NCI-H774 (cell line): ENCODE data around the gene ASCC3.

ENCODE experiments used
- DNase-seq: peaks from one replicate; lab custom pipeline; 2025; lab: John Stamatoyannopoulos, UW

ASCC3 gene

GRCh38 chr6:100464903-100465700 is 416.0 kb downstream of the ASCC3 start, which contains the start of gene SIM1:
TSS of gene SIM1 (minus strand) at chr6:100464921. CDS start at chr6:100463468, 1,453 bp downstream.
- peak; percentile 99 for DNase-seq

GRCh38 chr6:100464162-100464851 is 416.8 kb downstream of the ASCC3 start:
- DNase-seq: no peak

GRCh38 chr6:100463630-100464161 is 417.4 kb downstream of the ASCC3 start:
- DNase-seq: no peak

DNA sequence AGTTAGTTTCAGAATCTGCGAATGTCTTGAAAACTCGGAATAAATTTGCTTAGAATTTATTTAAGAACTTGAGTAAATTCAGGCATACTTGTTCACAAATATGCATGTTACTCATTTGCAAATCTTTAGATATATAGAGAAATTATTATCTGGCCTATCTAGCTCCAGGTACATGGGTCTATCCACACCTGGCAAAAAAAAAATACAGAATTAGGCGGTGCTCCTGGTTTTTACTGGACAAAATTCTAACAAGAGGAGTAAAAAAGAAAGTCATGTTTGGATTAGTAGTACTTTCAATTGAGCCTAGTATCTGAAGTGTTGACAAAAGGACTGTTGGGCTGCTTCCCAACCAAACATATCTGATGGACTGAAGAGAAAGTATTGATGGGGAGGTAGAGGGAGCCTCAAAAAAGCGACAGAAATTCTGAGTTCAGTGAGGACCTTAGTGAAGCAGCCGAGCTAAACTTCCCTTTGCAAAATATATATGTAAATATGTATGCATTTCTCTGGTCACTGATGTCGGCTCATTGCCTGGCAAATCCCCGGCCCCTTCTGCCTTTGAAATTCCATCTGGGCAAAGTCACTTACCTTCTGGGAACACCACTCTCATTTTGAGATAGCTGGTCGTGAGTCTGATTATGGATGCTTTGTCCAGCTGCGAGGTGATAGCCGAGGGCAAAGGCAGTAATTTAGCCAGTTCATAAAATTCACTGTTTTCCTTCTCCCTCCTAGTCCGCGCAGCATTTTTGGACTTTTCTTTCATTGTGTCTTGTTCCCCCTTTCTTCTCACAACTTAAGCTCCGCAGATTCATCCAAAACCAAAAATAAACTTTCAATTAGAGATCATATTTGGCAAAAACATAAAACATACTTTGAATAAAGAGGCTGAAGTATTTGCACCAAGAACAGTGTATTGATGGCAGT is 418.2 kb downstream of the ASCC3 start:
- peak; percentile 81 for DNase-seq

DNA sequence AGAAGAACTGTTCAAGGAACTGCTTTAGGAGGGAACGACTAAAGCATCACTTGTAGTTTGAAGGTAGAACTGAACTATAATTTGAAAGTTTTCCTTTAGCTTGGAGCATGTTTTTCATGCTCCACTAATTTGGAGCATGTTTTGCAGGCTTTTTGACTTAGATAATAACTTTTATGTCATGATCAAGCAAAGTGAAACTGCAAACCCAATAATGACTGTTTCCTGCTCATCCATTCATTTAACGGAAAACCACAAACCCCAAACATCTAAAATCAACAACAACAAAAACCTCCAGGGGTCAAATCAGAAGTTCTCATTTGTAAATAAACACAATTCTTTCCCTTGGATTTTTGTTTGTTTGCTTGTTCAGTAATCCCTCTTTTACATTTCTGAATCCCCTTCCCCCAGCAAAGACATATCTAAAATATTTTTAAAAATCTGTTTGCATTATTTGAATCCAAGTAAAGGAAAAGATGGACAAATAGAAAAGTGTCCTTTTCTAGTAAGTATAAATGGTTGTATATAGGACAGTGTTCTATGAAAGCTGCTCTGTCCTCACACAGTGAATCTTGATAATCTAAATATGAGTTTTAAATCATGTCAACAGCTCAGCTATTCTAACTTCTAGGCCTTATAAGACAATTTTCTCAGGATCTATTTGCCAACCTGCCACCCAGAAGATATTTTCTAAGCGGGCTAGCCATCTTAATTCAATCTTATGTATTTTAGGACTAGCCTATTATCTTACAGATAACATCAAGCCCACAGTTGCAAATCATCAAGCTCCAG is 419.0 kb downstream of the ASCC3 start:
- DNase-seq: no peak

DNA sequence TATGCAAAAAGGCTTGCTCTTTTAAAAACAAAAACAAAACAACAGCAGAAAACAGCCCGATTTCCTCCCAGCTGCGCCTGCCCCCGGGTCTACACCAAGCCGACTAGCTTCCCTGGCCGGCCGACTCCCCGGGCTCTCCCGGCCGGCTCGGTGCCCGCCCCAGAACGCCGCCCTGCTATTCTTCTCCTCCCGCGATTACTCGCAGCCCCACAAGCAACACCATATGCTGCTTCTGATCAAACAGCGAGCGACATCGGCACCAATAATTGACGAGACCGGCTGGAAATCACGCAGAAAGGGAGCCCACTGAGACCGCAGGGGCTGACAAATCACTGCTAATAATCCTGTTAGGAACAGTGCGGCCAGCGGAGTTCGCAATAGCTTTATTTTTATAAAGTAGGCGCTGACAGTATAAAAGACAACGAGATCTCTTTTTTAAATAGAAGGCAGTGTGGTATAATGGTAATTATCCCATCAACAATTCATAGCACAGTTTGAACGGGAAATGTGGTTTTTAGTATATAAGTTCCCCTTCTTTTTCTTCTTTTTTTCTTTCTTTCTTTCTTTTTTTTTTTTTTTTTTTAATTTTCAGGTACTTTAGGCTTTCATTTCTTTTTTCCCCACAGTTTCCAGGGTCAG is 419.7 kb downstream of the ASCC3 start:
- DNase-seq: no peak

DNA sequence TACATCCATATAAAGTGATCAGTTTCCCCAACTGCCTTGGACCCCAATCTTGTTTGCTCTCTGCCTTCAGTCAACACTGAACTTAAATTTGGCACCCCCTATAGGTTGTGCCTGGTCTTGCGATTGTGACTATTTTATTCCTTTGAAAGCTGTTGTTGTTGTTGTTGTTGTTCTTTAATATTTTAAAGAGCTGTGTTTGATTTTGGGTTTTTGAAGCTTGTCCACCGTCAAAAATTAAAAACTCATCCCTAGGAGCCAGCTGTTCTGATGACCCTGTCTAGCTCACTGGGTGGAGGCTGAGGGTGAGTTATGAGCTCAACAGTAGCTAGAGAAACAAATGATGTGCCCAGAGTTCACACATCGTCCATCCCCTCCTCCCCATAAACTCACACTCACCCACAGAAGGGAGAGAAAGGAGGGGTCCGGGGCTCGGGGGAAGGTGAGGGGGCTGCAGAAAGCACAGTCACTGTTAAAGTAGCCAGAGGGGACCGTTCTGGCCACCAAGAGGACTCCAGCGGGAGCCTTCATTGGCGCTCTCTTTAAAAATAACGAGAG is 420.4 kb downstream of the ASCC3 start:
- DNase-seq: peak; percentile 83

DNA sequence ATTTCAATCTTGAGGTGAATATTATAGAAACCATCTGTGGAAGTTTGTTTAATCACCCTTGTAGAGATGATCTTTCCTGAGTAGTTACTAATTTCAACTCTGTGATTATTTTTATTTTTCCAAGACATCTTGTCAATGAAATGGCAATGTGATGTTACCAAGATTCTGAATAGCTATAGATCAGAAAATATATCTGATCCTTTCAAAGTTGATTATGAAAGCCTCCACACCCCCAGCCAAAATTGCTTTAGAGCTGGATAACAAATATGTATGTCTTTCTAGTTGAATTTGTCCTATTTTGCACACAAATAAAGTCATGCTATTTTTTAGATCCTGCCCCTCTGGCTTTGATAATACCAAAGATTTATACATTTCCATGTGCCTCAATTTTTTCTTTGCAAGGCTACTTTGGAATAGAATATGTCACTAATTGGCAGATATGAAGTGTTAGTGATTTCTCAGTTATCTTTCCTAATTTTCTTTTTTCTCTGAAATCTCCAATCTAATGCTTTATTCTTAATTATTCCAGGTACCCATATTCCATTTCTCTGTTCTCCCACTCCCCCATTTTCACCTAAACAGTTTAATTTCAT is 421.4 kb downstream of the ASCC3 start:
- DNase-seq: no peak

DNA sequence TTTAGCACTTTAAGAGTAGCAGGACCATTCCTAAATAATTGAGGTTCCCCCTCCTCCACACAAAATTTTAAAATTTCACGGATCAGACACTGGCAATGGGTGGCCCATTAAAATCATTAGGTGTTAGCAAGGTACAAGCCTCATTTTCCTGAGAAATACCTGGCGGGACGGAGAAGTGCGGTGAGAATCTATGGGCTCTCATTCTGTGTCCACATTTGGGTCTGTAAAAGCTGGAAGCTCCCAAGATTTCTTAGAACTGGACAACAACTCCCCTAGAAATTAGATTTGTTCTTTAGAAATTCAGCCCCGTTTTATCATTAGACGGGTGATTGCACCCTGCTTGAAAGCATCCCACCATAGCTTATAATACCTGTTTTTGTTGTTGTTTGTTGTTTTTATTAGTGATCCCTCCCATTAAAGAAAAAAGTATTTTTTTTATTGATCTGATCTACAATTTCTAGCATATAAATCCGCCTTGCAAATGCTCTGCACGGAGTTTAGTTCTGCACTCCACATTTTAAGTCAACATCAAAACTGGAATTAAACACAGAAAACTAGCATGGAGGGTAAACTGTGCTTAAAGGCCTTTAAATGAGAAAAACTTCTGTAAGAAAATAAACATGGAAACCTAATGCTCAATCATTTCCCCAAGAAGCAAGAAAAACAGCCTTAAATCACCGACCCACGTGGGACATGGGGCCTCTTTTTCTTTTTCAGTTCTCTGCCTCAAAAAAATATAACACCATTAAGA is 422.1 kb downstream of the ASCC3 start:
- no peak for DNase-seq
